ENCODE results near the gene ZBTB49. TPM values are rescaled to one million over a fixed set of nuclear protein-coding genes. Genes with fewer than 3 reads are reported as not detected.

The ZBTB49 gene
- total RNA-seq, 3 donors from 2014 or later (not counting 1 experiment from before 2014, with no cell fraction given), result 19.3 to 36.5 (median 30.0) TPM

GRCh38 chr4:4339504-4340085 lies 49.5 kb downstream of the ZBTB49 start:
- H3K4me3 Mint-ChIP-seq, result no peak overlapping the region
- Histone ChIP-seq H3K9me3 (ENCODE audit: control insufficient read depth, insufficient read depth, low read length) (no peaks in the 10 kb centered on the region), H3K4me1 (ENCODE audit: control insufficient read depth, insufficient read depth, low read length) (peaks cover 4% of the 10 kb centered on the region), H3K27me3 (ENCODE audit: control insufficient read depth, insufficient read depth, low read length) (no peaks in the 10 kb centered on the region), H3K36me3 (ENCODE audit: control insufficient read depth, insufficient read depth, low read length) (no peaks in the 10 kb centered on the region), H3K27ac (ENCODE audit: low read length) (no peak overlapping the region), H3K4me3 (ENCODE audit: low read length) (no peak overlapping the region)
- intact Hi-C loops (cut with micrococcal nuclease), result no loop called here
- H3K27me3 Mint-ChIP-seq (ENCODE audit: low read depth in 2 of 2), result no peaks in the 10 kb centered on the region
- no peak for ATAC-seq
- H3K27ac Mint-ChIP-seq, result no peak overlapping the region
- no peak for DNase-seq
- no peak for TF ChIP-seq CTCF (IDR thresholded peaks at IDR 0.05)
- 80% methylated on average over 21 of the region's 21 CpGs for WGBS (ENCODE audit: insufficient coverage)
- no peaks in the 10 kb centered on the region for H3K9me3 Mint-ChIP-seq
- no peaks in the 10 kb centered on the region for H3K36me3 Mint-ChIP-seq
- H3K4me1 Mint-ChIP-seq, result peaks cover 6 to 8% of the 10 kb centered on the region in 2 donors

DNA sequence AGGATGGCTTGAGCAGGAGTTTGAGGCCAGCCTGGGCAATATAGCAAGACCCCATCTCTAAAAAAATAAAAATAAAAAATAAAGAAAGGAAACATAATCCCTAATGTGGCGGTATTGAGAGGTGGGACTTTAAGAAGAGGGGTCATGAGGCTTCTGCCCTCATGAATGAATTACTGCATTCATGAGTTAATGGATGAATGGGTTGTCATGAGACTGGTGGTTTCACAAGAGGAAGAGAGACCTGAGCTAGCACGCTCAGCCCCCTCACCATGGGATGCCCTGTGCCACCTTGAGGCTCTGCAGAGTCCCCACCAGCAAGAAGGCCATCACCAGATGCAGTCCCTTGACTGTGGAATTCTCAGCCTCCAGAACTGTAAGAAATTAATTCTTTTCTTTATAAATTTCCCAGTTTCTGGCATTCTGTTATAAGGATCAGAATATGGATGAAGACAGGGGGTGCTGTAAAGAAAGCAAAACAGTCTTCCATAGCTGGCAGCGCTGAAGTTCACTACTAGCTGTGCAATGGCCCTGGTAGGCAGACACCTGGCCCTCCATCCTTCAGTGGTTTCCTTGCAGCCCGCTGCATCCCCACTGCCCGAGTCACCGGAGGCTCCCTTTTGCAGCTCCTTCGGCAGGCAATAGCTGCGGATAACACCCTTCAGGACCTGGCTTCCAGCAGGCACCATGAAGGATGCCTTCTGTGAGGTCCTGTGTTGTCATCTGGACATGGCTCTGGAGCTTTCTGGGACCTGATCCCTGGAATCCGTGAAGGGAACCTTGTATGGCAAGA lies 52.0 kb downstream of the ZBTB49 start:
- no peak for TF ChIP-seq CTCF (IDR thresholded peaks at IDR 0.05)
- H3K36me3 Mint-ChIP-seq, result no peaks in the 10 kb centered on the region
- no peak for ATAC-seq
- H3K27me3 Mint-ChIP-seq (ENCODE audit: low read depth in 2 of 2), result no peaks in the 10 kb centered on the region
- intact Hi-C loops (cut with micrococcal nuclease), result no loop called here
- Histone ChIP-seq H3K27ac (ENCODE audit: low read length) (no peak overlapping the region), H3K4me3 (ENCODE audit: low read length) (no peak overlapping the region), H3K9me3 (ENCODE audit: control insufficient read depth, insufficient read depth, low read length) (no peaks in the 10 kb centered on the region), H3K27me3 (ENCODE audit: control insufficient read depth, insufficient read depth, low read length) (no peaks in the 10 kb centered on the region), H3K36me3 (ENCODE audit: control insufficient read depth, insufficient read depth, low read length) (no peaks in the 10 kb centered on the region), H3K4me1 (ENCODE audit: control insufficient read depth, insufficient read depth, low read length) (no peaks in the 10 kb centered on the region)
- no peaks in the 10 kb centered on the region for H3K9me3 Mint-ChIP-seq
- H3K27ac Mint-ChIP-seq, result no peak overlapping the region
- H3K4me3 Mint-ChIP-seq, result no peak overlapping the region
- WGBS (ENCODE audit: insufficient coverage), result 84% methylated on average over 9 of the region's 9 CpGs
- no peak for DNase-seq
- peaks cover 0 to 1% of the 10 kb centered on the region in 2 donors for H3K4me1 Mint-ChIP-seq

- no peaks in the 10 kb centered on the region for H3K9me3 Mint-ChIP-seq
- intact Hi-C loops (cut with micrococcal nuclease), result no loop called here
- no peak overlapping the region for H3K27ac ChIP-seq (ENCODE audit: low read length)
- H3K4me3 Mint-ChIP-seq, result no peak overlapping the region
- H3K36me3 ChIP-seq (ENCODE audit: control insufficient read depth, insufficient read depth, low read length), result no peaks in the 10 kb centered on the region
- H3K27me3 ChIP-seq (ENCODE audit: control insufficient read depth, insufficient read depth, low read length), result no peaks in the 10 kb centered on the region
- H3K27ac Mint-ChIP-seq, result no peak overlapping the region
- no peaks in the 10 kb centered on the region for H3K9me3 ChIP-seq (ENCODE audit: control insufficient read depth, insufficient read depth, low read length)
- WGBS (ENCODE audit: insufficient coverage), result 92% methylated on average over 5 of the region's 5 CpGs
- no peak for DNase-seq
- H3K4me3 ChIP-seq (ENCODE audit: low read length), result no peak overlapping the region
- TF ChIP-seq CTCF (IDR thresholded peaks at IDR 0.05), result no peak
- ATAC-seq, result no peak
- peaks cover 7% of the 10 kb centered on the region for H3K4me1 ChIP-seq (ENCODE audit: control insufficient read depth, insufficient read depth, low read length)
- peaks cover 7 to 11% of the 10 kb centered on the region in 2 donors for H3K4me1 Mint-ChIP-seq
- no peaks in the 10 kb centered on the region for H3K27me3 Mint-ChIP-seq (ENCODE audit: low read depth in 2 of 2)
- no peaks in the 10 kb centered on the region for H3K36me3 Mint-ChIP-seq
Measured at GRCh38 chr4:4343038-4343437, 53.0 kb downstream of the ZBTB49 start.

All from natural killer cell (primary cell).